CD4-positive, alpha-beta T cell treated with Interleukin-4 for 4 hours (primary cell): ENCODE measurements around the gene FTL.
A peak's percentile ranks its signal among the peaks of the same experiment; 100 is the strongest.

ENCODE experiments used
- DNase-seq: peaks from one replicate; pipeline ENCODE4 v3.0.0-alpha.2; 2020

The FTL gene

DNA sequence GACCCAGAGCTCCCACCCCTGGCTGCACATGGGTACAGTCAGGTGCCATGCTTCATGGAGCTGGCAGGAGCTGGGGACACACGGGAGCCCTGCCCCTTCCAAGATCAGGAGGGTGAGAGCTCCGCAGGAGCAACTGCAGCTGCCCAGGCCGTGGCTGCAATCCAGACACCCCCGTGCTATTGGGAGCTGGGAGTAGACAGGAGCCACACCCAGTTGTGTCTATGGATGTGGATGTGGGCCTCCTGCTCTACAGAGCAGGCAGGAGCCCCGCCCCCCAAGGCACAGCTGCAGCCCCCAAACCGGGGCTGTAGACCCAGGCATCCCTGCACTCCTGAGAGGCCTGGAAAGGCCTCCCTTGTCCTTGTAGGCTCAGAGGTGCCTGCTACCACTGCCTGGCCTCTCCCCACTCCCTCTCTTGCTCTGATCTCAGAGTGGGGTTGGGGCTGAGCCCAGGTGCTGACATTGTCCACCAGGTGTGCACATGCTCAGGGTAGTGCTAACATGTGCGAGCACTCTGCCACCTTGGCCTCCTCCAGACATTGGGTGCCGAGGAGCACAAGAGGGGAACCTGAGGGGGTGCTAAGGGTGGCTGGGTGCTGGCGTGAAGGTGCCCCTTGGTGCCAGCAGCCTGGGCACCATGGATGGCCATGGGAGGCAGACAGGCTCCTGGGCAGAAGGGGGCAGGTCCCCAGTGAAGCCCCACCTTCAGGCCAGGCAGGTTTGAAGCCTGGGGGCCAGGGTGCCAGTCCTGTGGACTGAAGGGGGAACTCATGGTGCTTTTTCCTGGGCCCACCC is 18.4 kb upstream of the FTL start:
- no peak for DNase-seq

DNA sequence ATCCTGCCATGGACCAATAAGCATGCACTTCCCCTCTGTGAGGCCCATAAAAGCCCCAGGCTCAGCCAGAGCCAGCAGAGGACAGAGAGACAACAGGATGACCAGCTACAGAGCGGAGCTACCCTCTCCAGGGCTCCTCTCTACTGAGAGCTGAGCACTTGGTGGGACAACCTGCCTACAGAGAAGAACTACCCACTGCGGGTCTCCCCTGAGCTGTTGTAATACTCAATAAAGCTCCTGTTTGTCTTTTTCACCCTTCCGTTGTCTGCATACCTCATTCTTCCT is 17.9 kb upstream of the FTL start:
- DNase-seq: no peak

DNA sequence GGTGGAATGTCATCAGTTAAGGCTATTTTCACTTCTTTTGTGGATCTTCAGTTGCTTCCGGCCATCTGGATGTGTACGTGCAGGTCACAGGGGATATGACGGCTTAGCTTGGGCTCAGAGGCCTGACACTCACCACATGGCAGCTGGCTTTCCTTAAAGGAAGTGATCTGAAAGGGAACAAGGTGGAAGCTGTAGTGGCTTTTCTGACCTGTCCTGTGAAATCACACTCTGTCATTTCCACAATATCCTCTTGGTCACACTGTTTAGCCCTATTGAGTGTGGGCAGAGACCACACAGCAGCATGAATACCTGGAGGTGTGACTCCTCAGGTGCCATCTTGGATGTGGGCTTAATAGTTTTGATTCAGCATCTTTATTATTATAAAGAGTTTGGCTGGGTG is 14.9 kb upstream of the FTL start:
- DNase-seq: no peak

DNA sequence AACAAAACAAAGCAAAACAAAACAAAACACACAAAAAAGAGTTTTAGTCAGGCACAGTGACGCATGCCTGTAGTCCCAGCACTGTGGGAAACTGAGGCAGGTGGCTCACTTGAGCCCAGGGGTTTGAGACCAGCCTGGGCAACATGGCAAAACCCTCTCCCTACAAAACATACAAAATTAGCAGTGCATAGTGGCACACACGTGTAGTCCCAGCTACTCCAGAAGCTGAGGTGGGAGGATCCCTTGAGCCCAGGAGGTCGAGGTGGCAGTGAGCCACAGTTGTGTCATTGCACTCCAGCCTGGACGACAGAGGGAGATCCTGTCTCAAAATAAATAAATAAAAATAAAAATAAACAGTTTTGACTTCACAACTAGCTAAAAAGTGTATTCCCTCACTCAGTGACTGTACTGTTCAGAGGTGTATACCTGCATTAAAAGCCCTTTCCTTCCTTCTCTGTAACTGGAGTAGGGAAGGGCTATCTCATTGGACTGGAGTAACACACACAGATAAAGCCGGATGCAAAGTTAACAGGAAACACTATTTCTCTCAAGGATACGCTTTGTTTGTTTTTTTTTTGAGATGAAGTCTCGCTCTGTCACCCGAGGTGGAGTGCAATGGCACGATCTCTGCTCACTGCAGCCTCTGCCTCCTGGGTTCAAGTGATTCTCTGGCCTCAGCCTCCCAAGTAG is 14.1 kb upstream of the FTL start:
- DNase-seq: no peak

DNA sequence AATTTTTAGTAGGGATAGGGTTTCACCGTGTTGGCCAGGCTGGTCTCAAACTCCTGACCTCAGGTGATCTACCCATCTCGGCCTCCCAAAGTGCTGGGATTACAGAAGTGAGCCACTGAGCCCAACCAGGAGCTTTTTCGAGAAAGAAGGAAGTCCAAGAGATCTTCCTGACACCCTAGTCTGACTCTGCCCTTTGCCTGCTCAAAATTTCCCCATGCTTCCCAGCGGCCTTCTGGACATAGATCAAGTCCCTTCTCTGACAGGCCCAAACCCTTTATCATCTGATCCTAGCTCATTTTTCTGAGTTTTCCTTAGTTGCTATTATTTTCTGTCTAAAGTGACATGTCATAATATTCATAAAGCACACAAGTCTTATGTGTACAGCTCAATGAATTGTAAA is 12.0 kb upstream of the FTL start:
- DNase-seq: no peak

DNA sequence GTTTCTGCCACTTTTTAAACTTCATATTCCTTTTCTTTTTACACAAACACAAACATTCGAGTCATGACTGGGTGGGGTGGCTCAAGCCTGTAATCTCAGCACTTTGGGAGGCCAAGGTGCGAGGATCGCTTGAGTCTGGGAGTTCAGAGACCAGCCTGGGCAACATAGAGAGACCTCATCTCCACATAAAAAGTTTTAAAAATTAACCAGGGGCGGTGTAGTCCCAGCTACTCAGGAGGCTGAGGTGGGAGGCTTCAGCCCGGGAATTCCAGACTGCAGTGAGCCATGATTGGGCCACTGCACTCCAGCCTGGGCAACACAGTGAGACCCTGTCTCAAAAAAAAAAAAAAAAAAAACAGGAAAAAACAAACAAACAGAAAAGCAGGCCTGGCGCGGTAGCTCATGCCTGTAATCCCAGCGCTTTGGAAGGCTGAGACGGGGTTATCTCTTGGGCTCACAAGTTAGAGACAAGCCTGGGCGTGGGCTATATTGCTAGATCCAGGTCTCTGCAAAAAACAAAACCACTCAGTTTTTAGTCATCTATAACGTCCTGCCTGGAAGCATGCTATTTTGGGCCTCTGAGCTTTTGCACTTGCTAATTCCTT is 11.0 kb upstream of the FTL start:
- DNase-seq: no peak

DNA sequence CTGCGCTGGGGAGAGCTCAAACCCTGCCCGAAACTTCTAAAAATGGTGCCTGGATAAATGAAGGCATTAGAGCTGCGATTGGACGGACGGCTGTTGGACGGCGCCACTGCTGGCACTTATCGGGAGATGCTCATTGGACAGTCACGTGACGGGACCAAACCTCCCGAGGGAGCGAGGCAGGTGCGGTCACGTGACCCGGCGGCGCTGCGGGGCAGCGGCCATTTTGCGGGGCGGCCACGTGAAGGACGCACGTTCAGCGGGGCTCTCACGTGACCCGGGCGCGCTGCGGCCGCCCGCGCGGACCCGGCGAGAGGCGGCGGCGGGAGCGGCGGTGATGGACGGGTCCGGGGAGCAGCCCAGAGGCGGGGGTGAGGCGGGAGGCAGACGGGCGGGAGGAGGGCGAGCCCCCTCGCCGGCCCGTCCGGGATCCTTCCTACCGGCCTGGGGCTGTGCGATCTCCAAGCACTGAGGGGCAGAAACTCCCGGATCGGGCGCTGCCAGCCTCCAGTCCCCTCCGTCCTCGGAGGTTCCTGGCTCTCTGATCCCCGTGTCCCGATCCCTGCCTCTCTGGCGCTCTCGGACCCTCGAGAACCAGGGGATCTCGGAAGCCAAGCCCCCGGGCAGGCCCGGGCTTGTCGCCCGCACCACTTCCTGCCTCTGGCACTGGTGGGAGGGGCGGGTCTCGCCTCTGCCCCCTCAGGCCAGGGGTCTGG is 10.4 kb upstream of the FTL start, which contains the start of gene BAX:
BAX (plus strand) TSS at position 281 of the 713 bp plus-strand sequence; CDS start at position 335, 54 bp downstream.
- peak; percentile 86 for DNase-seq

DNA sequence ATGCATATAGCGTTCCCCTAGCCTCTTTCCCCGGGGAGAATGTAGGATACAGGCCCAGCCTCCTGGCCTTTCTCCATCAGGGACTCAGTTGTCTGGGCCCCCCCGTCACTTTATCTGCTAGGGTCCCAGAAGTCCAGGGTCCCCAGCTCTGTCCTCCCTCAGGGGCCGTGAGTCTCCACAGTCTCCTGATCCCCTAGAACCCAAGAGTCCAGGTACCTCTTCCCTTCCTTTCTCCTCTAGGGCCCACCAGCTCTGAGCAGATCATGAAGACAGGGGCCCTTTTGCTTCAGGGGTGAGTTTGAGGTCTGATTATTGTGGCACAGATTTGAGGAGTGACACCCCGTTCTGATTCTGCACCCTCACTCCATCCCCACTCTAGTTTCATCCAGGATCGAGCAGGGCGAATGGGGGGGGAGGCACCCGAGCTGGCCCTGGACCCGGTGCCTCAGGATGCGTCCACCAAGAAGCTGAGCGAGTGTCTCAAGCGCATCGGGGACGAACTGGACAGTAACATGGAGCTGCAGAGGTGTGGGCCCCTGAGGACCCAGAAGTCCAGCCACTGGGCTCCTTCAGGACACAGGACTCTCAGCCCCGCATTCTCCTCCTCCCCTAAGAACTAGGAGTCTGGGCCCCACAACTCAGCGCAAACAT is 9.7 kb upstream of the FTL start:
- DNase-seq: no peak

DNA sequence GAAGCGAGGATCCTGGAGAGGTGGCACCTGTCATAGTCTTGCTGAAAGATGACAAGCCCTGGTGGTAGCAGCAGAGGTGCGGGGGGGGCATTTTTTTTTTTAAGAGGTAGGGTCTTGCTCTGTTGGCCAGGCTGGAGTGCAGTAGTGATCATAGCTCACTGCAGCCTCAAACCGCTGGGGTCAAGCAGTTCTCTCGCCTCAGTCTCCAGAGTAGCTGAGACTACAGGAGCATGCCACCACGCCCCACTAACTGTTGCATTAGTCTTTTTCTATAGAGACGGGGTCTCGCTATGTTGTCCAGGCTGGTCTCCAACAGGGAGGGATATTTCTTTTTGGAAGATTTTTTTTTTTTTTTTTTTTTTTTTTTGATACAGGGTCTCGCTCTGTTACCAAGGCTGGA is 7.1 kb upstream of the FTL start:
- no peak for DNase-seq

DNA sequence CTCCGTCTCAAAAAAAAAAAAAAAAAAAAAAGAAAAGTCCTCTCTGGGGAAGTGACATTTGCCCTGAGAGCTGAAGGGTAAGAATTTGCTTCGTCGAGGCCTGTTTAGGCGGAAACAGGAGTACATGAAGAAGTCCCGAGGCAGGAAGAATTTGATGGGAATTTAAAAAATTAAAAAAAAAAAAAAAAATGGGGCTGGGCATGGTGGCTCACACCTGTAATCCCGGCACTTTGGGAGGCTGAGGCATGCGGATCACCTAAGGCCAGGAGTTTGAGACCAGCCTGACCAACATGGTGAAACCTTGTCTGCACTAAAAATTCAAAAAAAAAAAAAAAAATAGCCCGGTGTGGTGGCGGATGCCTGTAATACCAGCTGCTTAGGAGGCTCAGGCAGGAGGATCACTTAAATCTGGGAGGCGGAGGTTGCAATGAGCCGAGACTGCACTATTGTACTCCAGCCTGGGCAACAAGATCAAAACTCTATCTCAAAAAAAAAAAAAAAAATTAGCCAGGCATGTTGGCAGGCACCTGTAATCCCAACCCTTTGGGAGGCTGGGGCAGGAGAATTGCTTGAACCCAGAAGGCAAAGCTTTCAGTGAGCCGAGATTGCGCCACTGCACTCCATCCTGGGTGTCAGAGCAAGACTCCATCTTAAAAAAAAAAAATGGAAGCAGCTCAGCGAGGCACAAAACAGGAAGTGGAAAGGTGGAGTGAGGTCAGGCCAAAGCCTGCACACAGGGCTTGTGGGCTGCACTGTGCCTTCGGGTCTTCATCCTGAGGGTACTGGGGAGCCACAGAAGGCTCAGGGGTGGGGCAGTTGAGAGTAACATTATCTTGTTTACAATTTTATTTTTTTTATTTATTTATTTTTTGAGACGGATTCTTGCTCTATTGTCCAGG is 5.5 kb upstream of the FTL start:
- DNase-seq: no peak

DNA sequence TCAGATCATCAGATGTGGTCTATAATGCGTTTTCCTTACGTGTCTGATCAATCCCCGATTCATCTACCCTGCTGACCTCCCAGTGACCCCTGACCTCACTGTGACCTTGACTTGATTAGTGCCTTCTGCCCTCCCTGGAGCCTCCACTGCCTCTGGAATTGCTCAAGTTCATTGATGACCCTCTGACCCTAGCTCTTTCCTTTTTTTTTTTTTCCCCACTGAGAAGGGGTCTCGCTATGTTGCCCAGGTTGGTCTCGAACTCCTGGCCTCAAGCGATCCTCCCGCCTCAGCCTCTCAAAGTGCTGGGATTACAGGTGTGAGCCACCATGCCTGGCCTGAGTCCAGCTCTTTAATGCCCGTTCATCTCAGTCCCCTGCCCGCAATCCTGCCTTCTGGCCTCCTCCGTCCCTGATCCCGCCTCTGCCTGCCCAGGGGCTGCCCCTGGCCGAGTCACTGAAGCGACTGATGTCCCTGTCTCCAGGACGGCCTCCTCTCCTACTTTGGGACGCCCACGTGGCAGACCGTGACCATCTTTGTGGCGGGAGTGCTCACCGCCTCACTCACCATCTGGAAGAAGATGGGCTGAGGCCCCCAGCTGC is 4.0 kb upstream of the FTL start:
- DNase-seq: no peak

DNA sequence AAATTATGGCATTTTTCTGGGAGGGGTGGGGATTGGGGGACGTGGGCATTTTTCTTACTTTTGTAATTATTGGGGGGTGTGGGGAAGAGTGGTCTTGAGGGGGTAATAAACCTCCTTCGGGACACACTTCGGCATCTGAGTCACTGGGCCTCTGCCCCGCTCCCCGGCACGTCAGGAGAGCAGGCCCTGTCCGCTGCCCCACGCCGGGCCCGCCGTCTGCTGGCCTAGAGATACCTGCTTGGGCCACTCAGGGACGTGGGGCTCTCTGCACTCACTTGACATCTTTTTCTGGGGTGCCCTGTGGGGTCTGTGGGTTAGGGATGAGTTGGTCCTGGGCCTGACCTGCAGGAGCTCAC is 3.5 kb upstream of the FTL start:
- no peak for DNase-seq

DNA sequence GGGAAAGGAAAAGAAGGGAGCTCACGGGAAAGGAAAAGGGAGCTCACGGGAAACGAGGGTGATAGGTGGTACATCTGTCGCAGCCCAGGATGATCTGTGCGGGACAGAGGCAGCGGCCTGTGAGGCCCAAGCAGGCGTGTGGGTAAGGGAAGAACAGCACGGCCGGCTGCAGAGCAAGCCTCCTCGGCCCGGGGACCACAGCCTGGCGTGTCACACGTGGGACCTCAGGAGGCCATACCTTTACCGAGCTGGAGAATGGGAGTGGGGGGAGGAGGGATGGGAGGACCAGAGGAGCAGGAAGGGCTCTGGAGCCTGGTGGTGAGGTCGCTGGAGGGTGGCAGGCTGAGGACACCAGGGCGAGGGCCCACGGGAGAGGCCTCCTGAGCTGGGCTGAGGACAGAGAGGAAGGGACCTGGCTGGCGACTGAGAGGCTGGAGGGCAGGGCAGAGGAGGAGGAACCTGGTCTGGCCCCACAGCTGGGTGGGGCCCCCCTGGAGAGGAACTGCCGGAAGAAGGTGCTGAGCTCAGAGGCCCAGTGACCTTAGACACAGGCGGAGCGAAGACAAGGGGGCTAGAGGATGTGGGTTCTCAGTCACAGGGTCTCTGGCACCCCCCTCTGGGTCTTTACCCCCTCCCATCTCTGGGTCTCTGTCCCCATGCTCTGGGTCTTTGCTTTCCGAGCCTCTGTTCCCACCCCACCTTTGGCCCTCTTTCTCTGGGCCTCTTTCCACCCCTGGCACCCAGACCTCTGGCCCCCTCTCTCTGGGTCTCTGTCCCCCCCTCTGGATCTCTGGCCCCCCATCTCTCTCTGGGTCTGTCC is 2.9 kb upstream of the FTL start:
- peak; percentile 44 for DNase-seq

DNA sequence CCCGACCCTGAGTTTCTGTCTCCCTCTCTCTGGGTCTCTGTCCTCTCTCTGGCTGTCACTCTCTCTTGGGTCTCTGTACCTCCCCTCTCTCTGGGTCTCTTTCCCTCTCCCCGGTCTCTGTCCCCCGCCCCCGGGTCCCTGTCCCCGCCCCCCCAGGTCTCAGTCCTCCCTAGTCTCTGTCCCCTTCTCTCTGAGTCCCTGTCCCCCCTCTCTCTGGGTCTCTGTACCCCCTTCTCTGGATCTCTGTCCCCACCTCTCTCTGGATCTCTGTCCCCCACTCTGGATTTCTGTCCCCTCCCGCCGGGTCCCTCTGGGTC is 2.3 kb upstream of the FTL start:
- DNase-seq: no peak

DNA sequence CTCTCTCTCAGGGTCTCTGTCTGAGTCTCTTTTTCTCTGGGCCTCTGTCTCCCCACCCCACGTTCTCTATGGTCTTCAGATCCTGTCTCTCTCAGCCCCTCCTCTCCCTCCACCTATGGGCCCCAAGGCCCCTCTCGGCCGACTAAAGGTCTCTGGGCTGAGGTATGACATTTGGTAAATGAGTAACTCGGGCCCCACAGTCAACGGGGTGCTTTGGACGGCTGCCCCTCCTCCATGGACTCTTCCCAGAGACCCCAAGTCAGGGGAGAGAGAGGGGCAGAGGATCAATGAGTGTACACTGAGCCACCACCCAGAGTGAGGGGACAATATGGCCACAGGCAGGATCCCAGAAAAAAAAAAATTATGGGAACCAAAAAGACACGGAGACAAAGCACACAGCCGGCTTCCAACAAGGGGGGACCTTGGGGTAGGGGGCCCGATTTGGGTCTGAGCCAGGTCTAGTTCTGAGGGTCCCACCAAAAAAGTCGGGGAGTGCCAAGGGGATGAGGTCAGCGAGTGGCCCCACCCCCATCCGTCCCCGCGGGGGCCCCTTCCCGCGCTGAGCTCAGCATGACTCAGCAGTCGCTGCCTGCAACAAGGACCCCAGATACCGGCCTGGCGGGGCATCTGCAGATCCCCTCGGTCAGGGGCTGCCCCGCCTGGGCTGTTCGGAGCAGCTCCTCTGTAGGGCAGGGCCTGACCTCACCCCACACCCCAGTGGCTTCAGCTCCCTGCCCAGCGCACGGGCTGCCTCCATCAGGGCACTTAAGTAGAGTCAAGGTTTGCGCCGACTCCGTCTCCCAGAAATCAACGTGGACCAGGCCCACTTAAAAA is 1.5 kb upstream of the FTL start:
- peak; percentile 53 for DNase-seq

DNA sequence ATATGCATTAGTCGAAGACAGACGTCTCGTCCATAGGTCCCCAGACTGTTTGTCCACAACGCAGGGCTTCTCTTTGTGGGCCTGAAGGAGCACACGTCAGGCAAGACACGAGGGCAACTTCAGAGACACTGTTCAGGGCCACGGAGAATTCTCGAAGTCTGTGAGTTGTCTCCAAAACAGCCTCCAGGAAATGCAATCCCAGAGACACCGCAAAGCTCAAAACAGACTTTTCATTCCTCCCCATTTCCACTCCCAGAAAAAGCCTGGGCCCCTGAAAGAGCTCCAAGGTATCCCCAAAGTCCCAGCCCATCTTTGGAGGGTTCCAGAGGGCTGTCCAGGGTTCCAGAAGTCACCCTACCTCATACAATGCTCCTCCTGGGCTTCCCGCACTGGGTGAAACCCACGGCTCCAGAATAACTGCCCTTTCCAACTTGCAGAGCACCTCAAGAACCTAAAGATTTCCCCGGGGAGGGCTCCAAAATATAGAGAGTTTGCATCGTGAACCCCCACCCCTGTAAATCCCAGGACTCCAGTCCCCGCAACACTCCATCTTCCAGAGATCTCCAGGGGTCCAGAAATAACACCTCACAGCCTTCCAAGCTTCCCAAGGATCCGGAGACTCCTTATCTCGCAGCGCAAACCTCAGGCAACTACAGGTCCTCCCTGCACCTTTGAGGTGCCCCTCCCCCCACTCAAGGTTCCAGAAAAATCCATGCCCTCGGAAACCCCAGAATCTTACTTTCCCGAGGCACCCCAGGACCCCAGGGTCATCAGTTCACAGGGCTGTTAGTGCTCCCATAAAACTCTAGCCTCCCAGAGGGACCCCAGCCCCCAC is 687 bp upstream of the FTL start:
- DNase-seq: no peak

DNA sequence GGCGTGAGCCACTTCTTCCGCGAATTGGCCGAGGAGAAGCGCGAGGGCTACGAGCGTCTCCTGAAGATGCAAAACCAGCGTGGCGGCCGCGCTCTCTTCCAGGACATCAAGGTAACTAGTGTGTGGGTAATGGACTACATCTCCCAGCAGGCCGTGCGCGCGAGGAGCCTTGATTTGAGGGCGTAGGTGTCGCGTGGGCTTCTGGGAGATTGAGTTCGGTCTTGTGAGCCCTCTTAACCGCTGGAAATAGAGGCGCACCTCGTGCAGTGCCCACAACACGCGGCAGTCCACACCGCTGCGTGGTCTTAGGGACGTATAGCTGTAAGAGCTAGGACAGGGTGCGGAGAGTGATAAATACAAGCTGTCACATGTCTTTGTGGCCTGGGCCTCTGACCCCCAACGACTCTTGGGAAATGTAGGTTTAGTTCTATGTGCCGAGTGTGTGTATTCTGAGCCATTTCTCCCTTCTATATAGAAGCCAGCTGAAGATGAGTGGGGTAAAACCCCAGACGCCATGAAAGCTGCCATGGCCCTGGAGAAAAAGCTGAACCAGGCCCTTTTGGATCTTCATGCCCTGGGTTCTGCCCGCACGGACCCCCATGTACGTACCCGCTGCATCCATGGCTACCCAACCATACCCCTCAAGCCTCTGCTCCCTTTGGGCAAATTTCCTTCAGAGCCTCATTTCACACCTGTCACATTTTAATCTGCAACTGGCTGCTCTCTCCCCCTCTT is 864 bp downstream of the FTL start:
- DNase-seq: peak; percentile 88
